HuH-7 (cell line): ENCODE measurements around the gene B4GALNT3.
"Not testable (repeated sequence)": the region's sequence is repeated elsewhere in the genome, so short reads cannot be mapped to it uniquely, and the experiment has no call there.

ENCODE experiments used
- DNase-seq: peaks from one replicate; pipeline ENCODE4 v3.0.0; 2011; ENCODE audit warnings: low spot score

B4GALNT3 gene

DNA sequence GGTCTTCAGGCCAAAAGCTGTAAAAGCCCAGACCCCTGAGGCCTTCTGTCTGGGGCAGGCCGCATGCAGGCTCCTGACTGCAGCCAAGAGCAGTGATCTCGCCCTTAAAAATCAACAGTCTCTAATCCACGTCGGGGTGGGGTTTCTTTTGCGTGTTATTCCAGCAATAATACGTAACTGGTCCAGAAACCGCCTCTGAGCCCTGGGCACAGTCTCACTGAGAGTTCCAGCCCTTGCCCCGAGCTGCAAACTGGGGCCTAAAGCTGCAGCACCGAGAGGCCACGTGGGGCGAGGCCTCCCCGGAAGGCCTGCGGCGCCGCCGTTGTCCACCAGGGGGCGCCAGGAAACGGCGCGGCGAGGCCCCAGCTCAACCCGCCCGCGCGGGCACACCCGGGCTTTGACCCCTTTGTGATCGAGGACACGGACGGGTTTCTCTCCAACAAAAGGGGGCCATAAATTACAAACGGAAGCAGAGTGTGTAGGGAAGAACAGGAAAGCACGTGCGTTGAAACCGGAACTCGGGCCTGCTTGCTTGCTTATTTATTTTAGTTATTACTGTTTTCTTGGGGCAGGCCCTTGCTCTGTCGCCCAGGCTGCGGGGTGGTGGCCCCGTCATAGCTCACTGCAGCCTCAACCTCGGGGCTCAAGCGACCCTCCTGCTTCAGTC, 116.3 kb downstream of the B4GALNT3 start:
- DNase-seq, result peak; percentile 88

DNA sequence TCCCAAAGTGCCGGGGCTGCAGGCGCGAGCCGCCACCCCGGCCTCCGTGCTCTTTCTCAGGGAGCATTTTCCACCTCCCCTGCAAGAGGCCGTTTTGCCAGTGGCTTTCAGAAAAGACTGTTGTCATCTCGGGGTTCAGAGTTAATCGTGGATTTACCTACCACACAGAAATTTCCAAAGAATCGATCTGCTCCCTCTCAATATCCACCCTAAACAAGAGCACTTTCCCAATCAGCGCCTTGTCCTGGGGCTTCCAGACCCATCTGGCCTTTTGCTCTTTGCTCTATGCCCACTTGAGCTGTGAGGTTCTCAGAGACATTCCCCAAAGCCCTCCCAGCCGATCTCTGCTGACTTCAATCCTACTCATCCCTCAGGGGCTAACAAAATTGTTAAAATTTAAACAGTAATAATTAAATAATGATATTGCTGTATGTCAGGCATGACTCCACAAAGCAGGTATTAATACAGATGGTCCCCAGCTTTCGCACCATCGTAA, 116.9 kb downstream of the B4GALNT3 start:
- no peak for DNase-seq

GRCh38 chr12:577994-578747, 118.4 kb downstream of the B4GALNT3 start:
- not testable (repeated sequence) for DNase-seq

- no peak for DNase-seq
Observed at GRCh38 chr12:578748-579419, 119.1 kb downstream of the B4GALNT3 start.

DNA sequence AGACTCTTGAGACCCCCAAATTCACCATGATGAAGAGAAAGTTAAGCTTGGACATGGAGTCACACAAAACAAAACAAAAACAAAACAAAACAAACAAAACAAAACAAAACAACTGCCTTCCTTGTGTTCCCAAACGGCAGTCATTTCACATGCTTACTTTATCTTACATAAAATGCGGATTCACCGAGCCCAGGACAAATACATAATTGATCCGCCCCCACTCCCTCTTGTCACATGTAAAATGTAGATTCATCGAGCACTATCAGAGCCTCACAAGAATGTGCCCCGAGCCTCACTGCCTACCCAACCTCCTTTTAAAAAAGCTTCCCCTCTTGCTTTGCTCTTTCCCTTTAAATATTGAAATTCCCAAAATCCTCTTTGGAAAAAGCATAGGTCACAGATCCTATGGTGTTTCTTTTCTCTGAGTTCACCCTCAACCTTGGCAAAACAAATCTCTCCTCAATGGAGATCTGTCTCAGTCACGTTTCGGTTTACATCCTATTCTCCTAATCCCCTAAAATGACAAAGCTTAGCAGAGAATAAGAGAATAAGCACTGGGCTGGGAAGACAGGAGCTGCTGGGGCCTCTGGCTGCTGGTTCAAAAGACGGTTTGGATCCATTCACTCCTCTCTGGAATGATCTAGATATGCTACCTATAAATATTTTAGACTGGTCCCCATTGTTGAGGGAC, 119.8 kb downstream of the B4GALNT3 start:
- no peak for DNase-seq

DNA sequence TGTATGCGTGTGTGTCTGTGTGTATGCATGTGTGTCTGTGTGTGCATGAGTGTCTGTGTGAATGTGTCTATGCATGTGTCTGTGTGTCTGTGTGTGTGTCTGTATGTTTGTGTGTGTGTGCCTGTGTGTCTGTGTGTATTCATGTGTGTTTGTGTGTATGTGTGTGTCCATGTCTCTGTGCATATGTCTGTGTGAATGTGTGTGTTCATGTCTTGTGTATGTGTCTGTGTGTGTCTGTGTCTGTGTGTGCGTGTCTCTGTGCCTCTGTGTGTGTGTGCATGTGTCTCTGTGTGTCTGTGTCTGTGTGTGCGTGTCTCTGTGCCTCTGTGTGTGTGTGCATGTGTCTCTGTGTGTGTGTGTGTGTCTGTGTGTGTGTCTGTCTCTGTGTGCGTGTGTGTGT, 121.1 kb downstream of the B4GALNT3 start:
- DNase-seq, result no peak

- DNase-seq, result no peak
Observed at GRCh38 chr12:581321-581720, 121.6 kb downstream of the B4GALNT3 start.

GRCh38 chr12:581746-582145, 122.0 kb downstream of the B4GALNT3 start:
- DNase-seq, result no peak

- DNase-seq, result no peak
Observed at GRCh38 chr12:583251-583869, 123.6 kb downstream of the B4GALNT3 start.

- DNase-seq, result no peak
Observed at GRCh38 chr12:585062-586061, 125.6 kb downstream of the B4GALNT3 start.

GRCh38 chr12:586318-587071, 126.8 kb downstream of the B4GALNT3 start:
- DNase-seq, result no peak

DNA sequence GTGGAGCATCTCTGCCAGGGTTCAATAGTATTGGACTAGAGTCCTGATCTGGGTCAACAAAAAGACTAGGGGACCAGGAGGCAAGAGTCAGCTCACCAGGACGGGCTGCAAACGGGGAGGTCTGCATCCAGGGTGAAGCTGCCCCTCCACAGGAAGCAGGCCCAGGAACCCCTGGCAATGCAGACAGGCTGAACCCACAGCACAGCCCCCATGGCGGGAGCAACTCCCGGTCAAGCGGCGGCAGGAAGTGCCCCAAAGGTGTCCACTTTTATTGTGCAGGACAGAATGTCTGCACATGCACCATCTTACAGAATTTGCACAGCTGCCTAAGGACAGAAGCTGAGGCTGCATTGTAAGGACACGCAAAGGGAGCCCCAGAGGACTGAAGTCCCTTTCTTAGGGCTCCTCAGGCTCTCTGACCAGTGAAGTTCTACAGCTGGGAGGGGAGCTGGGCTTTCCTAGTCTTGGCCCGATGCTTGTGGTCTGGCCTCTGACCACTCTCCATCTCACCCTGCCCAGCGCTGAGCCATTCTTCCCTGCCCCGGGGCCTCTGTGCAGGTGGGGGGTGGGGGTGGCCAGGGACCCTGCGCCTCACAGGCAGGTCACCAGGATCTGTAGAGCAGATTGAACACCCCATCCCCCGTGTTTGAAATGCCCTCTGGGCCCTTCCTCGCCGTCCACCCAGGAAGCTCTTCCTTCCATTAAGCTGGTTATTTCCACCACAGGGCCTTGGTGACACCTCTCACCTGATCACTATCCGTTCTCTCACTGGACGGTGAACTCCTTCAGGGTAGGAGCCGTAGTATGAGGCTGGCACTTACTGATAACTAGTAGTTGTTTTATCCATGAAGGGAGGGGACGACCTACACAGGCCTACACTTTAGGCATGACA, 127.6 kb downstream of the B4GALNT3 start:
- no peak for DNase-seq

DNA sequence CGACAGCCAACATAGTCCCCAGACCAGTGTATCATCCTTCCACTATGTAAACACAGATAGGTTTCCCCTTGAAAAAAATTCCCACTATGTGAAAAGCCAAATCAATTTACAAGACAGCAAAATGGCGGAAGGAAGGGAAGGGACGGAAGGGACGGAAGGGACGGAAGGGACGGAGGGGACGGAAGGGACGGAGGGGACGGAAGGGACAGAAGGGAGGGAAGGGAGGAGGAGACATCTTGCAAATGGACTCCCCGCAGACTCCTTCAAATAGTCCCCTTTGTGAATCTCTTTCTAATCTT, 128.2 kb downstream of the B4GALNT3 start:
- DNase-seq, result no peak

- DNase-seq, result no peak
Observed at GRCh38 chr12:588646-589045, 128.9 kb downstream of the B4GALNT3 start.

DNA sequence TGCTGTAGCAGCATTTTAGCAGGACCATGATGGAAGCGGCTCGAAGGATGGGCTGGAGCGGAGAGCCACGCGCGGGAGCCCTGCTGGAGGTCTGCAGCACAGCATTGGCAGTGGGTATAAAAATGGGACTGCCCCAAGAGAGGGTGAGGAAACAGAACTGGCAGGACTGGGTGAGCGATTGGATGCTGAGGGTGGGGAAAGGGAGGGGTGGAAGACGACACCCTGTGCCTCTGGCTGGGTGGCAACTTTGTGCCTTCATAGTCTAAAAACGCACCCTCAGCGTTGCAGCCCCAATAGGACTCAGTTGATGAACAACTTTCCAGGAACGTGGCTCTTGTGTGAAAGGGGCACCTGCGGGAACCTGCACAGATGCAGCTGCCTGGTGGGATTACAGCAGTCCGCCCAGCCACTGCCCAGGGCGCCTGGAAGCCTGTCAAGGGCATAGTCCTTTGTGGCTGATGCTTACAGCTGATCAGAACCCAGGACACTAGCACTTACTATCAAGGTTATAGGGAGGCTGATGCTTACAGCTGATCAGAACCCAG, 130.5 kb downstream of the B4GALNT3 start:
- no peak for DNase-seq

GRCh38 chr12:591167-592023, 131.7 kb downstream of the B4GALNT3 start:
- no peak for DNase-seq

DNA sequence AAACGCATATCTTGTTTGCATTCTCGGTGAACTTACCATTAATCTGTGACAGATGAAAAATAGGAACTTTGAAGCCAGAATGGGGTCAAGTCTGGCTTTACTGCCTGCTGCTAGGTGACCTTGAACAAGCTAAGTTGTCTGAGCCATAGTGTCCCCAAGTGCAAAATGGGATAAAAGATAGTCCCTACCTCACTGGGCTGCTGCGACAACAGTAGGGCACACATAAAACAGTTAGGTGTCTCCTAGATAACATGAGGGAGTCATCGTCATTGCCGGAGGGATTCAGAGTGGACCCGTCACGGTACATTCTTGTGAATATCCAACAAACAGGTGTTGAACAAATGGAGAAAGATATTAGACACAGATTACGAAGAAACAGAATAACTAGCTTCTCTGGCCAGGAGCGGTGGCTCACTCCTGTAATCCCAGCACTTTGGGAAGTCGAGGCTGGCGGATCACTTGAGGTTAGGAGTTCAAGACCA, 132.3 kb downstream of the B4GALNT3 start:
- no peak for DNase-seq
